GM18498 (cell line): Measurements from ENCODE around the gene ZNF607.

Source experiments
- ATAC-seq: cut with Tn5 transposase; IDR thresholded peaks from one replicate; pipeline ENCODE4 v1.9.1; 2021; ENCODE audit warnings: mild to moderate bottlenecking, moderate library complexity; ENCODE audit not compliant: unreplicated experiment

The ZNF607 gene

GRCh38 chr19:37654118-37654517 is 65.4 kb downstream of the ZNF607 start:
- no peak for ATAC-seq
